Liver (tissue), 9 donors: Measurements from ENCODE around the gene STPG1. TPM values are rescaled to one million over a fixed set of nuclear protein-coding genes. Genes with fewer than 3 reads are reported as not detected.

Experiments used
- DNase-seq: peaks from one replicate; pipeline ENCODE4 v3.0.0-alpha.2; 2017; ENCODE audit warnings: low spot score
- H3K27ac ChIP-seq, 2 donors: one replicate each; pipeline ENCODE4 v1.7.0; 2013; ENCODE audit warnings: inconsistent platforms in 2 of 2, low read length in 2 of 2, control low read depth in 1 of 2, low read depth in 1 of 2, mild to moderate bottlenecking in 1 of 2
- H3K27me3 ChIP-seq, 4 donors: one replicate each; pipeline versions ENCODE4 v1.6.1 to v1.7.0; 2013; ENCODE audit warnings: low read length in 3 of 4, inconsistent platforms in 1 of 4, mild to moderate bottlenecking in 1 of 4, moderate library complexity in 1 of 4; ENCODE audit not compliant: control insufficient read depth in 4 of 4, insufficient read depth in 4 of 4
- H3K36me3 ChIP-seq, 4 donors: one replicate each; pipeline versions ENCODE4 v1.6.1 to v1.7.0; 2013; ENCODE audit warnings: low read length in 3 of 4, mild to moderate bottlenecking in 3 of 4, low read depth in 1 of 4, moderate library complexity in 1 of 4; ENCODE audit not compliant: control insufficient read depth in 4 of 4, insufficient read depth in 3 of 4
- H3K4me1 ChIP-seq, 4 donors: one replicate each; pipeline versions ENCODE4 v1.6.1 to v1.7.0; 2013; ENCODE audit warnings: low read length in 3 of 4, mild to moderate bottlenecking in 3 of 4, moderate library complexity in 1 of 4; ENCODE audit not compliant: control insufficient read depth in 4 of 4, insufficient read depth in 4 of 4
- H3K4me3 ChIP-seq, 3 donors: one replicate each; pipeline versions ENCODE4 v1.6.1 to v1.7.0; 2013; ENCODE audit warnings: low read length in 3 of 3, control low read depth in 1 of 3, low read depth in 1 of 3, mild to moderate bottlenecking in 1 of 3
- H3K9ac ChIP-seq, 2 donors: one replicate each; pipeline ENCODE4 v1.7.0; 2013; ENCODE audit warnings: low read length in 2 of 2, mild to moderate bottlenecking in 2 of 2, moderate library complexity in 2 of 2, control low read depth in 1 of 2, low read depth in 1 of 2
- H3K9me3 ChIP-seq, 4 donors: one replicate each; pipeline versions ENCODE4 v1.6.1 to v1.7.0; 2013; ENCODE audit warnings: low read length in 3 of 4; ENCODE audit not compliant: control insufficient read depth in 4 of 4
- ATF3 ChIP-seq: IDR thresholded peaks from 2 replicates; pipeline ENCODE4 v1.6.1; 2016; ENCODE audit warnings: antibody characterized with exemption
- CTCF ChIP-seq: fragments of 150-350 bp; IDR thresholded peaks from 2 replicates; pipeline ENCODE4 v1.5.1; 2017; ENCODE audit warnings: improper control_type of control experiment, low read depth, low read length; ENCODE audit not compliant: missing input control
- EGR1 ChIP-seq, 2 donors: IDR thresholded peaks; 2 replicates each; pipeline ENCODE4 v1.6.1; 2016 to 2018; ENCODE audit warnings: antibody characterized with exemption in 2 of 2, low read depth in 2 of 2
- FOXA1 ChIP-seq: IDR thresholded peaks from 2 replicates; pipeline ENCODE4 v1.6.1; 2016; ENCODE audit warnings: antibody characterized with exemption
- FOXA2 ChIP-seq: IDR thresholded peaks from 2 replicates; pipeline ENCODE4 v1.6.1; 2016; ENCODE audit warnings: antibody characterized with exemption
- GABPA ChIP-seq, 2 donors: IDR thresholded peaks in 1 of 2; conservative IDR thresholded peaks in 1 of 2; 2 replicates each; pipeline ENCODE4 v1.6.1; 2016; ENCODE audit warnings: antibody characterized with exemption in 2 of 2, mild to moderate bottlenecking in 1 of 2, moderate library complexity in 1 of 2
- HNF4A ChIP-seq, 2 donors: conservative IDR thresholded peaks; 2 replicates each; pipeline ENCODE4 v1.6.1; 2016; ENCODE audit warnings: antibody characterized with exemption in 2 of 2, mild to moderate bottlenecking in 2 of 2
- HNF4G ChIP-seq: IDR thresholded peaks from 2 replicates; pipeline ENCODE4 v1.6.1; 2016; ENCODE audit warnings: antibody characterized with exemption
- JUND ChIP-seq, 2 donors: IDR thresholded peaks; 2 replicates each; pipeline ENCODE4 v1.6.1; 2016; ENCODE audit warnings: antibody characterized with exemption in 2 of 2
- MAX ChIP-seq: IDR thresholded peaks from 2 replicates; pipeline ENCODE4 v1.6.1; 2016; ENCODE audit warnings: antibody characterized with exemption
- NR2F2 ChIP-seq: IDR thresholded peaks from 2 replicates; pipeline ENCODE4 v1.6.1; 2016; ENCODE audit warnings: antibody characterized with exemption
- RAD21 ChIP-seq, 2 donors: IDR thresholded peaks; 2 replicates each; pipeline ENCODE4 v1.6.1; 2016; ENCODE audit warnings: antibody characterized with exemption in 2 of 2, mild to moderate bottlenecking in 2 of 2
- REST ChIP-seq: IDR thresholded peaks from 2 replicates; pipeline ENCODE4 v1.6.1; 2016; ENCODE audit warnings: antibody characterized with exemption, mild to moderate bottlenecking
- RXRA ChIP-seq, 2 donors: IDR thresholded peaks; 2 replicates each; pipeline ENCODE4 v1.6.1; 2017 to 2018; ENCODE audit warnings: antibody characterized with exemption in 2 of 2, mild to moderate bottlenecking in 1 of 2
- SP1 ChIP-seq: IDR thresholded peaks from 2 replicates; pipeline ENCODE4 v1.6.1; 2018; ENCODE audit warnings: antibody characterized with exemption, mild to moderate bottlenecking
- TAF1 ChIP-seq: conservative IDR thresholded peaks from 2 replicates; pipeline ENCODE4 v1.6.1; 2016; ENCODE audit warnings: antibody characterized with exemption, mild to moderate bottlenecking
- YY1 ChIP-seq: IDR thresholded peaks from 2 replicates; pipeline ENCODE4 v1.6.1; 2016; ENCODE audit warnings: antibody characterized with exemption, mild to moderate bottlenecking
- ZBTB33 ChIP-seq: IDR thresholded peaks from 2 replicates; pipeline ENCODE4 v1.6.1; 2016; ENCODE audit warnings: antibody characterized with exemption
- WGBS: extraction: QIAGEN DNeasy Blood & Tissue Kit; methylation state at CpG from one replicate; pipeline ENCODE4 v1.1.7; 2013; 5-methylcytosine and 5-hydroxymethylcytosine counted together
- polyA plus RNA-seq, 2 donors: library from polyadenylated mRNA; stranded (reverse) in 1 of 2; unstranded in 1 of 2; fragments of 200-250 nt in 1 of 2; fragments of >200 nt in 1 of 2; fragmentation: Nextera tagmentation in 1 of 2; extraction: Ambion mirVana in 1 of 2; gene quantifications; one replicate each; pipeline versions ENCODE4 v1.2.1 to v1.2.3, GENCODE V29; 2013 to 2015
- total RNA-seq, 2 donors: library from RNA; depleted of rRNA; stranded (reverse); fragments of >200 nt; gene quantifications; one replicate each; pipeline ENCODE4 v1.2.3, GENCODE V29; 2014
- donor health status: healthy.
- donor health status: healthy.
- donor health status: healthy.
- donor health status: healthy.
- donor health status: healthy.

Gene STPG1
- total and polyA plus RNA-seq, 4 donors = 0.92 to 2.9 (median 1.0) TPM

GRCh38 chr1:24441480-24441879, 27.9 kb upstream of the STPG1 start:
- Histone ChIP-seq H3K27me3 (no peaks in the 10 kb centered on the region), H3K9ac (no peak overlapping the region), H3K27ac (no peak overlapping the region), H3K9me3 (no peaks in the 10 kb centered on the region), H3K4me1 (no peaks in the 10 kb centered on the region), H3K36me3 (peaks cover 0 to 5% (median 2%) of the 10 kb centered on the region in 4 donors), H3K4me3 (no peak overlapping the region)
- DNase-seq = no peak
- no peak for TF ChIP-seq GABPA (IDR thresholded peaks at IDR 0.05 in 1 of 2, conservative IDR thresholded peaks at IDR 0.05 in 1 of 2)
- TF ChIP-seq FOXA2 = no peak
- TF ChIP-seq JUND (IDR thresholded peaks at IDR 0.05) = no peak
- no peak for TF ChIP-seq SP1
- TF ChIP-seq TAF1 = no peak
- TF ChIP-seq HNF4A (conservative IDR thresholded peaks at IDR 0.05) = no peak
- no peak for TF ChIP-seq ATF3
- TF ChIP-seq RAD21 (IDR thresholded peaks at IDR 0.05) = no peak
- no peak for TF ChIP-seq ZBTB33
- no peak for TF ChIP-seq EGR1 (IDR thresholded peaks at IDR 0.05; ENCODE audit: low read depth in 2 of 2)
- TF ChIP-seq YY1 = no peak
- no peak for TF ChIP-seq MAX
- no peak for TF ChIP-seq CTCF
- no peak for TF ChIP-seq RXRA (IDR thresholded peaks at IDR 0.05)
- TF ChIP-seq REST = no peak
- TF ChIP-seq NR2F2 = no peak
- no peak for TF ChIP-seq FOXA1
- 93% methylated on average over 7 of the region's 7 CpGs for WGBS

GRCh38 chr1:24440436-24440835, 26.9 kb upstream of the STPG1 start:
- H3K27ac ChIP-seq = no peak overlapping the region
- no peak for DNase-seq
- 98% methylated on average over 2 of the region's 2 CpGs for WGBS
- no peak for TF ChIP-seq HNF4G
- TF ChIP-seq REST = no peak
- TF ChIP-seq NR2F2 = no peak
- no peak for TF ChIP-seq MAX
- TF ChIP-seq GABPA (IDR thresholded peaks at IDR 0.05 in 1 of 2, conservative IDR thresholded peaks at IDR 0.05 in 1 of 2) = no peak
- TF ChIP-seq YY1 = no peak
- no peak for TF ChIP-seq HNF4A (conservative IDR thresholded peaks at IDR 0.05)
- no peak for TF ChIP-seq SP1
- TF ChIP-seq FOXA2 = no peak
- no peak for TF ChIP-seq EGR1 (IDR thresholded peaks at IDR 0.05; ENCODE audit: low read depth in 2 of 2)
- no peak for TF ChIP-seq CTCF
- TF ChIP-seq FOXA1 = no peak

More at GRCh38 chr1:24440436-24440835, 26.9 kb upstream of the STPG1 start:
- no peaks in the 10 kb centered on the region for H3K27me3 ChIP-seq
- no peak overlapping the region for H3K9ac ChIP-seq
- no peak overlapping the region for H3K4me3 ChIP-seq
- peaks cover 0 to 5% (median 2%) of the 10 kb centered on the region in 4 donors for H3K36me3 ChIP-seq
- no peaks in the 10 kb centered on the region for H3K9me3 ChIP-seq
- H3K4me1 ChIP-seq = no peaks in the 10 kb centered on the region
